Measurements from ENCODE around the gene ZNF710.

DNA sequence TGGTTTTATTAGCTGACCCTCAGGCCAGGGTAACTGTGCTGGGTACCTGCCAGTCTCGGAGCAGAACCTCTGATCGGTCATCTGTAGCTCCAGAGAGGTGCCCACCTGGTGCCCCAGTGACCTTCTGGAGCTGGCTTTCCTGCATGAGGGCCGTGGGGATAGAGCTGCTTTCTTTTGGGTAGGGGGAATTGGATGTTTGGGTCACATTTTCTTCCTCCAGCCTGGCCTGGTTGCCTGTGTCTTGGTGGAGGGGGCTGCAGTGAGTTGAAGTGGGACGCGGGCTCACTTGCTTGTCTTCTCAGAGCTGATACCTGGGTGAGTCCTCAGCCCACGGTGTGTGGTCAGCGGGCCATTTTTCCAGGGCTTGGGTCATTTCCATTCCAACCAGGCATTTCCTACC is 2.6 kb downstream of the ZNF710 start:
- no peak for TF ChIP-seq MTF1 (CRISPR knock-in tag; IDR thresholded peaks at IDR 0.05)
- TF ChIP-seq, protein P1, sequence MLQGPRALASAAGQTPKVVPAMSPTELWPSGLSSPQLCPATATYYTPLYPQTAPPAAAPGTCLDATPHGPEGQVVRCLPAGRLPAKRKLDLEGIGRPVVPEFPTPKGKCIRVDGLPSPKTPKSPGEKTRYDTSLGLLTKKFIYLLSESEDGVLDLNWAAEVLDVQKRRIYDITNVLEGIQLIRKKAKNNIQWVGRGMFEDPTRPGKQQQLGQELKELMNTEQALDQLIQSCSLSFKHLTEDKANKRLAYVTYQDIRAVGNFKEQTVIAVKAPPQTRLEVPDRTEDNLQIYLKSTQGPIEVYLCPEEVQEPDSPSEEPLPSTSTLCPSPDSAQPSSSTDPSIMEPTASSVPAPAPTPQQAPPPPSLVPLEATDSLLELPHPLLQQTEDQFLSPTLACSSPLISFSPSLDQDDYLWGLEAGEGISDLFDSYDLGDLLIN (CRISPR knock-in tag; IDR thresholded peaks at IDR 0.05; ENCODE audit: borderline replicate concordance) = no peak
- TF ChIP-seq, protein P2, sequence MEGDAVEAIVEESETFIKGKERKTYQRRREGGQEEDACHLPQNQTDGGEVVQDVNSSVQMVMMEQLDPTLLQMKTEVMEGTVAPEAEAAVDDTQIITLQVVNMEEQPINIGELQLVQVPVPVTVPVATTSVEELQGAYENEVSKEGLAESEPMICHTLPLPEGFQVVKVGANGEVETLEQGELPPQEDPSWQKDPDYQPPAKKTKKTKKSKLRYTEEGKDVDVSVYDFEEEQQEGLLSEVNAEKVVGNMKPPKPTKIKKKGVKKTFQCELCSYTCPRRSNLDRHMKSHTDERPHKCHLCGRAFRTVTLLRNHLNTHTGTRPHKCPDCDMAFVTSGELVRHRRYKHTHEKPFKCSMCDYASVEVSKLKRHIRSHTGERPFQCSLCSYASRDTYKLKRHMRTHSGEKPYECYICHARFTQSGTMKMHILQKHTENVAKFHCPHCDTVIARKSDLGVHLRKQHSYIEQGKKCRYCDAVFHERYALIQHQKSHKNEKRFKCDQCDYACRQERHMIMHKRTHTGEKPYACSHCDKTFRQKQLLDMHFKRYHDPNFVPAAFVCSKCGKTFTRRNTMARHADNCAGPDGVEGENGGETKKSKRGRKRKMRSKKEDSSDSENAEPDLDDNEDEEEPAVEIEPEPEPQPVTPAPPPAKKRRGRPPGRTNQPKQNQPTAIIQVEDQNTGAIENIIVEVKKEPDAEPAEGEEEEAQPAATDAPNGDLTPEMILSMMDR (CRISPR knock-in tag; IDR thresholded peaks at IDR 0.05) = no peak

Measured in HepG2 (cell line).